GM19035 (cell line): Measurements from ENCODE around the gene EXTL1.

Source experiments
- ATAC-seq: cut with Tn5 transposase; IDR thresholded peaks from one replicate; pipeline ENCODE4 v1.9.1; 2021; ENCODE audit not compliant: unreplicated experiment

Gene EXTL1

DNA sequence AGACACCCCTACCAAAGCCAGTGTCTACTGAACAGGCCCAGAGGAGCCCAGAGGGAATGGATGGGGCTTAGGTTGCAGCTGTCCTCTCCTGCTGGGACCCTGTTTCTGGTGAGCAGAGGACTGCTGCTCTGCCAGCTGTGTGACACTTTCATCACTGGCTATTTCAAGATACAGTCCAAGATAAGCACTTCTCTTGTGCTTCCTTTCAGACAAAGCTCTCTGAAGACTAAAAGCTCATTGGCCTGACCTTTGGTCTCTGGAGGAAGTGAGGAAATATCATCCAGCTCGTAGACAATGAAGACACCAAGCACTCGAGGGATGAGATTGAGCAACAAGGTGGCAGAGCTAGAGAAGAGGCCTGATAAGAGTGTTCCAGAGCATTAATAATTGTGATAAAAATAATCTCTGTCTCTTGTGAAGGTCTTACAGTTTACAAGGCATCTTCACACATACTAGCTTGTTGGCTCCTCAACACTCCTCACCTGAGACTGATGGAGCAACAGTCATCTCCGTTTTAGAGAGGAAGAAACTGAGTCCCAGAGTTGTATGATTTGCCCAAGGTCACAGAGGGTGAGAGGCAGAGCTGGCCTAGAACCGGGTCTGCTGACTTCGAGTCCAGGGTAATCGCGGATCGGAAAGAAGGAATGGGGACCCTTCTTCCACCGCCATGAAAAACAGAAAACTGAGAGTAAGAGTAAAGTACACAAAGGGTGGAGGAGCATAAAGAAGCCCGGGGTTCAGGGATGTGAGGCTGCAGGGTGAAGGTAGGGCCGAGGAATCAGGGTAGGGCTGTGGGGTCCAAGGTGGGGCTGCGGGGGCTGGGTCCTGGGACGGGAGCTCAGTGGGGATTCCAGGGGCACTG is 24.4 kb upstream of the EXTL1 start:
- ATAC-seq, result no peak

DNA sequence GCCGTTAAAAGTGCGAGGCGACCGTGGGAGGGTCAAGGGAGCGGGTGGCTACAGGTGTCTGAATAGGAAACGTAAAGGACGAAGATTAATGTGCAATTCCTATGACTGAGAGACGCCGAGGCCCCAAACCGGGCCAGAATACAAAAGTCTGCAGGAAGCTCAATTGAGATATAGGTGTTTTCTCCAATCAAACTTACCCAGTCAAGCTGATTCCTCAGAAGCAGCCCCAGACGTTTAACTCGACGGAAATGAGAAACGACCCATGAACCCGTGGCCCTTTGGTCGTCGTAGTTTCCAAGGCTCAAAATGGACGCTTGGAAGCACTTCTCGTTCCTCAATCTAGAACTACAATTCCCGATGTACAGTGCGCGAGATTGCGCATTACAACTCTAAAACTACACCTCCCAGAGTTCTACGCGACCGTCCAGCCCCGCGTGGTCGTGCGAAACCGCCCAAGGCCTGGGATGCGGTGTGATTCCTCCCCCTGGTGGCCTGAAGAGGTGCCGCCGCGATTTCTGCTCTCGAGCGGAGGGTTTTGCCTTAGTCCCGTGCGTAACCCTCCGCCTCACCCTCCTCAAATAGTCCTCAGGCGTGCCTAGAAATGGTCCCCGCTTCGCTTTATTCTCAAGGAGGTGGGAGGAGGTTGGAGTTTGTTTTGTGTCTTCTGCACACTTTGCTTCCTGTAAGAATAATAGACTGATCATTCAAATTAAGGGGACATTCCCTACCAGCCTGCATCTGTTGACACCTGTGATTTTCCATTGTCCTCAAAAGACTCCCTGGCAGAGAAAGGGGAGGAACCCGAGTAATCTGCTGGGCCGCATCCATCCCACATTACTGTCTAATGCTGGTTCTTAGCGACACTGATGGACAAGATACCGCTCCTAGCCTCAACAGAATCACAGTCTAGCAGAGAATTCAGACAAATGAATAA is 23.5 kb upstream of the EXTL1 start, which contains the start of gene PAFAH2:
Gene PAFAH2, minus strand, starts transcription at position 236 of the 934 bp plus-strand sequence. CDS start 7,247 bp downstream, outside the sequence.
- ATAC-seq, result peak; percentile 98

DNA sequence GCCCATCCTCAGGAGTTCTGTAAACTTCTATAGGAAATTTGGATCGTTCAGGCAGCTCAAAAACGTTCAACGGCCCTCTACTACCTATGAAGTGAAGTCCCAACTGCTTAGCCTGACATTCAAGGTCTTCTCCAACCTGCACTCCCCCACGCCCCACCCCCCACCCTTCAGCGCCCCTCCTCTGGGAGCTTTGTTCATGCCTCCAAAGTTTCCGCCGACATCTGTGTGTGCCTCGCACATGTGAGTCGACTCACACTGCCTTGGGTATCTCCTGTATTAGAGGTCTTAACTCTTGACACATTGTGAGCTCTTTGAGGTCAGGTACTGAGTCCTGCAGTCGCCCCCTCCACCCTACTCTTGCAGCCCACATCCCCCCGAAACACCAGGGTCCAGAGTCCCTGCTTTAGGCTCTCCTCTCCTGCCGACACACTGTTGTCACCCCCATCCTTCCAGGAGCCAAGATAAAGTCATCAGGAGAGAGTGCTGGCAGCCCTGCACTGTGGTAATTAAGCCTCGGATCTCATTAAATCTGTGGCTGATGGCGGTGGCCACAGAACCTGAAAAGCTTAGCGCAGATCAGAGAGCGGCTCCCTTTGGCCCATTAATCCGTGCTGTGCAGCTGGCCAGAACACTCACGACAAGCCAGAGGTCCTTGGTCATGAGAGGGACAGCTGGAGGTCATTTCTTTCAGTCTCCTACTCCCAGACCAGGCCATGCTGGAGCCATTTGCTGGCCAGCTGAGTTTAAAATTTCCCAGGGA is 22.4 kb upstream of the EXTL1 start:
- no peak for ATAC-seq

GRCh38 chr1:26003262-26003661 is 18.3 kb upstream of the EXTL1 start:
- ATAC-seq, result no peak

- no peak for ATAC-seq
Measured at GRCh38 chr1:26003756-26004155, 17.8 kb upstream of the EXTL1 start.

- ATAC-seq, result no peak
Measured at GRCh38 chr1:26005434-26006105, 16.0 kb upstream of the EXTL1 start.

- no peak for ATAC-seq
Measured at GRCh38 chr1:26006710-26007109, 14.9 kb upstream of the EXTL1 start.

- no peak for ATAC-seq
Measured at GRCh38 chr1:26009796-26010447, 11.7 kb upstream of the EXTL1 start.

GRCh38 chr1:26010825-26011224 is 10.8 kb upstream of the EXTL1 start:
- no peak for ATAC-seq

GRCh38 chr1:26012864-26013263 is 8.7 kb upstream of the EXTL1 start:
- no peak for ATAC-seq

- ATAC-seq, result no peak
Measured at GRCh38 chr1:26014179-26014578, 7.4 kb upstream of the EXTL1 start.

DNA sequence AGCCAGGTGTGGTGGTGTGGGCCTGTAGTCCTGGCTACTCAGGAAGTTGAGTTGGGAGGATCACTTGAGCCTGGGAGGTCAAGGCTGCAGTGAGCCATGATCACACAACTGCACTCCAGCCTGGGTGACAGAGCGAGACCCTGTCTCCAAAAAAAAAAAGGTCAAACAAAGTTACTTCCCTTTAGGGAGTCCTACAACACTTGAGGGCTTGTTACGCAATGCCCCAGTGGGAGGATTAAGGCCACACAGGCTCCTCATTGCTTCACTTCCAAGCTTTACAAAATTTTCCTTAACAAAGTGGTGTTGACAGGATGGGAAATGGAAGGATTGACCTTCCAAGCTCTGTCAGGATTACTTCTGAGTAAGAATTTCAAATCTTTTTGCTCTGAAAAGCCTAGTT is 6.2 kb upstream of the EXTL1 start:
- no peak for ATAC-seq

DNA sequence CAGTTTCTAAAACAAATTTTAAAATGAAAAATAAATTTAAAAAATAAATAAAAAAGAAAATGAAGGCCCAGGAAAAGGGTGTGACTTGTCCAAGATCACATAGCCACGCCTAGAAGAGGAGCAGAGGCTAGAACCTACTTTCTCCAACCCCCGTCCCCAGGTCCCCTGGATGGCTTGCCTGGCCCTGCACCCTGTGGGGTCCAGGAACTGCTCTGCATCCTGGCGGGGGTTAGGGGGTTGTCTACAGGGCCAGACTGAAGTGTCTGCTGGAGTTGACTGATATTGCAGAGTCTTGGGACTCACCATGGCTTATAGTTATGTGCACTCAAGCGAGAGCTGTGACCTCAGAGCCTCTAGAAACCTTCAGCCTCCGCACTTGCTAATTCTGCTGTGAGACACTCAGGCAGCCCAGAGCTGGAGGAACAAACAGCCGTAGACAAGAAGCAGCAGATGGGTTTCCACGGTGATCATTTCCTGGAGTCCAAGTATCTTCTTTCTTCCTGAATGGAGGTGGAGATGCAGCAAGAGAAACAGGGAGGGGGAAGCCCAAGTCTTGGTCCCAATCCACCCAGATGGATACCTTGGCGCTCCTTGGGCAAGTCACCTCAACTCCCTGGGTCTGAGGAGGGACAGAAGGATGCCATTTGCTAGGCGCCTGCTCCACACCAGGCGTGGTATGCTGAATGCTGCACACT is 5.2 kb upstream of the EXTL1 start:
- ATAC-seq, result no peak

- no peak for ATAC-seq
Measured at GRCh38 chr1:26016953-26017545, 4.5 kb upstream of the EXTL1 start.

DNA sequence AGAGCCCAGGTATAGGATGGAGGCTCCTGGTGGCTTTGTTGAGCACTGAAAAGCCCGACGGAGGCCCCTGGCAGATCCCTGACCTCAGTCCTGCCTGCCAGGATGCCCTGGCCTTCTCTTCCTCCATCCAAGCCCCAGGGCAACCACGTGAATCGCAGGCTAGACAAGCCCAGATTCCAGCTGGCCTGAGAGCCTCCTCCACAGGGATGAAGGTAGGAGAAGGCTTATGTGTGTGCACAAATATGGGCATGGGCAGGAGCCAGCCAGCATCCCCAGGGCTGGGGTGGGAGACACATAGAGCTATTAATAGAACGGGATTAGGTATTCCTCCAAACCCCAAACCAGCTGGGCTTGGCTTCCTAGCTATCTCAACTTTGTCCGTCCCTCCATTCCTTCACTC is 4.0 kb upstream of the EXTL1 start:
- no peak for ATAC-seq

DNA sequence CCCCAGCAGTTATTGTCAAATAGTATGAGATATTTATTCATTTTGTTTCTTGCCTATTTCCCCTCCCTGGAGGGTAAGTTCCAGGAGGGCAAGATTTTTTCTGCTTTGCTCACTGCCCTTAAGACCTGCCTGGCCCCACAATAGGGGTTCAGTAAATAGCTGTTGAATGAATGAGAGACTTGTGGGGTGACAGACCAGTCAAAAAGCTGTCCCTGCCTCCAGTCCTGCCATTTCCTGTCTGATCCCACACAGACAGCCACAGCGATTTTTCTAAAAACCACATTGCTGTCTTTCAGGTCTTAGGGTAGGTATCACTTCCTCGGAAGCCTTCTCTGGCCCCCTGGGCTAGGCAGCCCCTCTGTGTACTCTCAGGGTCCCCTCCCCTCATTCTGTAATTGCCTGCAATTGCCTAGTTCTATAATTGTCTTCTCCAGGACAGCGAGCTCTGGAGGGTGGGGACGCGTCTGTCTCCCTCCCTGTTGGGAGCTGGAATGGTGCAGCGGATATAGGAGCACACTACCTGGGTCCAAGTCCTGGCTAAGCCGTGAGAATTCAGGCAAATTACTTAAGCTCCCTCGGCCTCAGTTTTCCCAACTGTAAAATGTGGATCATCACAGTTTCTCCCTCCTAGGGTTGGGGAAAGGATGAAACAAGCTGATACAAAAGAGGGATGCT is 1.8 kb upstream of the EXTL1 start:
- ATAC-seq, result no peak

- no peak for ATAC-seq
Measured at GRCh38 chr1:26020330-26020768, 1.2 kb upstream of the EXTL1 start.

DNA sequence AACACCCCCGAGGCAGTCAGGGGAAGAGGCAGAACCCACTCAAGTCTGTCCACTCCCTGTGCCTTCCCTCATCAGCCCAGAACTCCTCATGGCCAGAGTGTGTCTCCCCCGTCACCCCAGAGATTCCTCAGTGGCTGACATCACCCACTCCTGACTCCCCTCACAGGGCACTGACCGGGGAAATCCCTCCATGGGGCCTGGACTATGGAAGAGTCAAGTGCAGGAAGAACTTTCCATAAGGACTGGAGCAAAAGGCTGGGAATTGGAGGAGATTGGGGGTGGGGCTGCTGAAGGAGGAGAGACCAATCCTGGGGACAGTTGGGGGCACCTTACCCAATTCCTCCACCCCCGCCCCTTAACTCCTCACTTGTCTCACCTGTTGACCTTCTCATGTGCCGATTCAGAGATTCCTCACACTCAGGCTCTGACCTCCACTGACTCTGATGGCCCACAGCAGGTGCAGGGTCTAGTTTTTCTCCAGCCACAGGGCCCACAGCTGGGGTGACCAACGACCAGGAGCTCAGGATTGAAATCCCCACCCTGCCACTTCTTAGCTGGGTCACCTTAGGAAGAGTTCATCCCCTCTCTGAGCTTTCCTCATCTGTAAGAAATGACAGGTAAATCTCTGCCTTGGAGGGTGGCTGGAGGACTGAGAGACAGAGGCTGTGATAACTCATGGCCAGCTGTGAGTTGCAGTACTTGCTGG is 481 bp upstream of the EXTL1 start:
- no peak for ATAC-seq
